ENCODE results near the gene KCNQ1. TPM values are rescaled to one million over a fixed set of nuclear protein-coding genes. Genes with fewer than 3 reads are reported as not detected.

Gene KCNQ1
- total RNA-seq, 4 donors from 2014 or later = 0.81 to 2.2 (median 1.6) TPM

- WGBS, 2 donors = 91 to 95% methylated on average over 2 of the region's 2 CpGs
- TF ChIP-seq POLR2A (IDR thresholded peaks at IDR 0.05) (no peak), CTCF (IDR thresholded peaks at IDR 0.05) (no peak)
- no peak overlapping the region for H3K4me3 ChIP-seq (ENCODE audit: low read depth, poor library complexity, severe bottlenecking)
- no peak for DNase-seq (ENCODE audit: low spot score in 2 of 2)
- intact Hi-C loops (cut with DNase I; ENCODE audit: low total_unique reads) = no loop called here
These were observed 205.0 kb downstream of the KCNQ1 start for GRCh38 chr11:2649848-2650247.

- intact Hi-C loops (cut with DNase I; ENCODE audit: low total_unique reads) = no loop called here
- WGBS, 2 donors = 95 to 97% methylated on average over 2 of the region's 2 CpGs
These were observed 205.6 kb downstream of the KCNQ1 start for GRCh38 chr11:2650343-2650867.

GRCh38 chr11:2651054-2651617, 206.3 kb downstream of the KCNQ1 start:
- no peak overlapping the region for H3K4me3 ChIP-seq (ENCODE audit: low read depth, poor library complexity, severe bottlenecking)
- DNase-seq (ENCODE audit: low spot score in 2 of 2) = no peak
- 92 to 97% methylated on average over 4 of the region's 4 CpGs for WGBS, 2 donors
- TF ChIP-seq POLR2A (IDR thresholded peaks at IDR 0.05) (no peak), CTCF (IDR thresholded peaks at IDR 0.05) (no peak)
- intact Hi-C loops (cut with DNase I; ENCODE audit: low total_unique reads) = no loop called here

More at GRCh38 chr11:2650343-2650867, 205.6 kb downstream of the KCNQ1 start:
- TF ChIP-seq CTCF (IDR thresholded peaks at IDR 0.05) (no peak), POLR2A (IDR thresholded peaks at IDR 0.05) (no peak)
- no peak for DNase-seq (ENCODE audit: low spot score in 2 of 2)
- no peak overlapping the region for H3K4me3 ChIP-seq (ENCODE audit: low read depth, poor library complexity, severe bottlenecking)

GRCh38 chr11:2651826-2652271, 207.0 kb downstream of the KCNQ1 start:
- intact Hi-C loops (cut with DNase I; ENCODE audit: low total_unique reads) = no loop called here
- 85% methylated on average over 7 of the region's 7 CpGs for WGBS, 2 donors
- no peak overlapping the region for H3K4me3 ChIP-seq (ENCODE audit: low read depth, poor library complexity, severe bottlenecking)
- TF ChIP-seq CTCF (IDR thresholded peaks at IDR 0.05) (no peak), POLR2A (IDR thresholded peaks at IDR 0.05) (no peak)
- peak in 1 of 2 donors; percentile 56 for DNase-seq (ENCODE audit: low spot score in 2 of 2)

GRCh38 chr11:2652333-2653197, 207.8 kb downstream of the KCNQ1 start:
- 77 to 80% methylated on average over 11 of the region's 11 CpGs for WGBS, 2 donors
- intact Hi-C loops (cut with DNase I; ENCODE audit: low total_unique reads) = no loop called here
- H3K4me3 ChIP-seq (ENCODE audit: low read depth, poor library complexity, severe bottlenecking) = no peak overlapping the region
- TF ChIP-seq POLR2A (IDR thresholded peaks at IDR 0.05) (no peak), CTCF (IDR thresholded peaks at IDR 0.05) (no peak)
- DNase-seq (ENCODE audit: low spot score in 2 of 2) = no peak

All from lower leg skin (tissue), 4 donors.